ENCODE measurements around the gene DNLZ.

The DNLZ gene

GRCh38 chr9:136395345-136396218, 32.0 kb upstream of the DNLZ start:
- no peak for DNase-seq

GRCh38 chr9:136395020-136395340, 31.4 kb upstream of the DNLZ start:
- DNase-seq, result no peak

- DNase-seq, result no peak
Measured at GRCh38 chr9:136394312-136395019, 30.9 kb upstream of the DNLZ start.

GRCh38 chr9:136393531-136393930, 30.0 kb upstream of the DNLZ start:
- no peak for DNase-seq

GRCh38 chr9:136392538-136393449, 29.2 kb upstream of the DNLZ start:
- no peak for DNase-seq

- DNase-seq, result no peak
Measured at GRCh38 chr9:136391737-136392537, 28.4 kb upstream of the DNLZ start.

GRCh38 chr9:136389396-136389795, 25.9 kb upstream of the DNLZ start:
- no peak for DNase-seq

- no peak for DNase-seq
Measured at GRCh38 chr9:136387217-136387616, 23.7 kb upstream of the DNLZ start.

- DNase-seq, result no peak
Measured at GRCh38 chr9:136386018-136386417, 22.5 kb upstream of the DNLZ start.

GRCh38 chr9:136385015-136385414, 21.5 kb upstream of the DNLZ start:
- DNase-seq, result no peak

- no peak for DNase-seq
Measured at GRCh38 chr9:136383436-136383835, 19.9 kb upstream of the DNLZ start.

GRCh38 chr9:136381966-136382513, 18.5 kb upstream of the DNLZ start:
- DNase-seq, result no peak

GRCh38 chr9:136381311-136381710, 17.8 kb upstream of the DNLZ start:
- DNase-seq, result no peak

GRCh38 chr9:136380381-136380780, 16.8 kb upstream of the DNLZ start:
- DNase-seq, result no peak

- DNase-seq, result no peak
Measured at GRCh38 chr9:136379891-136380290, 16.3 kb upstream of the DNLZ start.

- no peak for DNase-seq
Measured at GRCh38 chr9:136379401-136379800, 15.9 kb upstream of the DNLZ start.

GRCh38 chr9:136379003-136379287, 15.4 kb upstream of the DNLZ start:
- DNase-seq, result no peak

GRCh38 chr9:136378170-136379002, 14.8 kb upstream of the DNLZ start:
- DNase-seq, result no peak

GRCh38 chr9:136377341-136378169, 14.0 kb upstream of the DNLZ start:
- no peak for DNase-seq

GRCh38 chr9:136376457-136376856, 12.9 kb upstream of the DNLZ start:
- no peak for DNase-seq

- DNase-seq, result no peak
Measured at GRCh38 chr9:136375096-136375495, 11.6 kb upstream of the DNLZ start.

Data from SHP77 (cell line).